Heart right ventricle (tissue), 16 donors: ENCODE measurements around the gene TMEM87B. TPM values are rescaled to one million over a fixed set of nuclear protein-coding genes. Genes with fewer than 3 reads are reported as not detected.

ENCODE experiments used
- ATAC-seq, 8 donors: fragments of 200-7000 bp; cut with Tn5 transposase; one replicate each; pipeline ENCODE4 v1.9.1; 2020; ENCODE audit warnings: mild to moderate bottlenecking in 8 of 8, moderate library complexity in 8 of 8, moderate number of reproducible peaks in 1 of 8
- DNase-seq, 2 donors: peaks; one replicate each; pipeline ENCODE4 v3.0.0-alpha.2; 2020
- H3K27ac ChIP-seq, 10 donors: fragments of 200-600 bp; sonication (generic) in 2 of 10; one replicate each; pipeline versions ENCODE4 v1.5.0 to v1.8.0; 2020 to 2022; ENCODE audit warnings: mild to moderate bottlenecking in 3 of 10
- H3K27me3 ChIP-seq, 7 donors: fragments of 200-600 bp; one replicate each; pipeline ENCODE4 v1.8.0; 2021 to 2022; ENCODE audit warnings: mild to moderate bottlenecking in 2 of 7
- H3K36me3 ChIP-seq, 9 donors: fragments of 200-600 bp; sonication (generic) in 1 of 9; one replicate each; pipeline versions ENCODE4 v1.5.0 to v1.8.0; 2020 to 2022; ENCODE audit warnings: mild to moderate bottlenecking in 2 of 9
- H3K4me1 ChIP-seq, 9 donors: fragments of 200-600 bp; sonication (generic) in 1 of 9; one replicate each; pipeline versions ENCODE4 v1.5.0 to v1.8.0; 2020 to 2022; ENCODE audit warnings: mild to moderate bottlenecking in 4 of 9
- H3K4me3 ChIP-seq, 10 donors: fragments of 200-600 bp; sonication (generic) in 2 of 10; one replicate each; pipeline versions ENCODE4 v1.5.0 to v1.8.0; 2020 to 2022; ENCODE audit warnings: mild to moderate bottlenecking in 7 of 10, moderate library complexity in 2 of 10
- H3K9me3 ChIP-seq, 11 donors: fragments of 200-600 bp in 10 of 11; sonication (generic) in 2 of 11; one replicate each; pipeline versions ENCODE4 v1.5.0 to v1.8.0; 2013 to 2022; ENCODE audit warnings: mild to moderate bottlenecking in 2 of 11, control low read depth in 1 of 11, moderate library complexity in 1 of 11
- WGBS, 2 donors: extraction: QIAGEN DNeasy Blood & Tissue Kit; methylation state at CpG; one replicate each; pipeline ENCODE4 v1.1.7; 2013; ENCODE audit warnings: inconsistent platforms in 1 of 2; 5-methylcytosine and 5-hydroxymethylcytosine counted together
- intact Hi-C, 10 donors: fragments of 100-400 bp; cut with DNase I; formaldehyde crosslinking; loops; one replicate each; pipeline versions ENCODE4 v1.11.1 to v1.14.2; 2022
- polyA plus RNA-seq, 2 donors: library from polyadenylated mRNA; stranded (reverse); fragments of 200-250 nt; gene quantifications; one replicate each; pipeline ENCODE4 v1.2.3, GENCODE V29; 2013
- total RNA-seq, 10 donors: library from RNA; stranded (reverse); fragmentation: NEBNext Ultra II Directional in 3 of 10; extraction: Animal tissue kit (Norgen Biotek cat#: 25700) in 3 of 10; gene quantifications; one replicate each; pipeline versions ENCODE4 v1.2.1 to v1.2.4, GENCODE V29; 2021 to 2023
- TF ChIP-seq, protein P1 (sequence below), 9 donors: fragments of 200-600 bp; sonication (generic) in 2 of 9; IDR thresholded peaks; one replicate each; pipeline versions ENCODE4 v1.5.0 to v1.8.0; 2021 to 2022; ENCODE audit warnings: antibody characterized with exemption in 9 of 9, mild to moderate bottlenecking in 5 of 9, moderate library complexity in 1 of 9
- donor health status: Arrhythmogenic right ventricular cardiomyopathy.
- donor health status: ischemic (EF 13 %, LVEDD 7.1; RV severe dilation, severe dysfunction).
- donor health status: healthy with polysubstance abuse.
- donor health status: DM: no; HTN: yes; CAD: no.
- donor health status: DM: no; HTN: no; CAD: no.
- donor health status: ischemic (EF 25% LVEDD 6.9; RV normal size, moderate dysfunction).
- donor health status: ischemic (EF 25% LVEDD 5.7; RV mildly dilated, moderate dysfunction).
- donor health status: healthy.
- donor health status: DM: yes; HTN: yes; CAD: no.
- donor health status: Ischemic cardiomyopathy.
- donor health status: ischemic (EF 35%, LVEDD 5.7; RV mildly dilated, moderate dysfunction).
- donor health status: nonischemic (EF 11% LVEDD 7.7; RV severe dilation, severe dysfunction).
- donor health status: DM: yes; HTN: yes; CAD: no.
- donor health status: PGD.
- donor health status: ischemic (EF 29% LVEDD 5.4; RV normal size, mild dysfunction).
- donor health status: nonischemic (EF 23%, LVEDD 6.1; RV moderate dilation, normal function).

The TMEM87B gene
- total and polyA plus RNA-seq, 12 donors = 4.4 to 11.1 (median 5.7) TPM

- Histone ChIP-seq H3K27me3 (no peaks in the 10 kb centered on the region), H3K27ac (no peak overlapping the region), H3K36me3 (no peaks in the 10 kb centered on the region), H3K9me3 (no peaks in the 10 kb centered on the region), H3K4me3 (no peak overlapping the region), H3K4me1 (no peaks in the 10 kb centered on the region)
- WGBS, 2 donors = 95 to 97% methylated on average over 6 of the region's 6 CpGs
- TF ChIP-seq, protein P1, sequence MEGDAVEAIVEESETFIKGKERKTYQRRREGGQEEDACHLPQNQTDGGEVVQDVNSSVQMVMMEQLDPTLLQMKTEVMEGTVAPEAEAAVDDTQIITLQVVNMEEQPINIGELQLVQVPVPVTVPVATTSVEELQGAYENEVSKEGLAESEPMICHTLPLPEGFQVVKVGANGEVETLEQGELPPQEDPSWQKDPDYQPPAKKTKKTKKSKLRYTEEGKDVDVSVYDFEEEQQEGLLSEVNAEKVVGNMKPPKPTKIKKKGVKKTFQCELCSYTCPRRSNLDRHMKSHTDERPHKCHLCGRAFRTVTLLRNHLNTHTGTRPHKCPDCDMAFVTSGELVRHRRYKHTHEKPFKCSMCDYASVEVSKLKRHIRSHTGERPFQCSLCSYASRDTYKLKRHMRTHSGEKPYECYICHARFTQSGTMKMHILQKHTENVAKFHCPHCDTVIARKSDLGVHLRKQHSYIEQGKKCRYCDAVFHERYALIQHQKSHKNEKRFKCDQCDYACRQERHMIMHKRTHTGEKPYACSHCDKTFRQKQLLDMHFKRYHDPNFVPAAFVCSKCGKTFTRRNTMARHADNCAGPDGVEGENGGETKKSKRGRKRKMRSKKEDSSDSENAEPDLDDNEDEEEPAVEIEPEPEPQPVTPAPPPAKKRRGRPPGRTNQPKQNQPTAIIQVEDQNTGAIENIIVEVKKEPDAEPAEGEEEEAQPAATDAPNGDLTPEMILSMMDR (IDR thresholded peaks at IDR 0.05) = no peak
- intact Hi-C loops = no loop called here
- ATAC-seq = no peak
- DNase-seq = no peak
Measured at GRCh38 chr2:112162341-112162740, 107.3 kb downstream of the TMEM87B start.

DNA sequence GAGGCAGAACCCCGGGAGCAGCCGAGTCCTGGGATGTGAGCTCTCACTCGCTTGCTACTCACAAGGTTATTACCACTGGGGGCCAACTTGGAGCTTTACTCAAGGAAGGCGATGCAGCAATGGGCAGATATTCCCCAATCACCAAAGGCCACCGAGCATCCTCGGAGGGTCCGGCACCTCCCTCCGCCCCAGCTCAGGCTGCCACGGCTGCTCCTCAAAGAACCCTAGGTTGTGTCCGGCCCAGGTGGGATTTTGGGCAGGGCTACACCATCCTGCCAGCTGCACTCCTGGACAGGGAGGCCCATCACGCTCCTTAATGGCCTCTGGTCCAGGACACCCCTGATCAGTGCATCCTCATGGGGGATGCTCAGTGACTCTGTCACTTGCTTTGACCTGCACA, 107.9 kb downstream of the TMEM87B start:
- no peak for ATAC-seq
- TF ChIP-seq, protein P1 (IDR thresholded peaks at IDR 0.05) = no peak
- Histone ChIP-seq H3K4me1 (no peaks in the 10 kb centered on the region), H3K9me3 (no peaks in the 10 kb centered on the region), H3K27me3 (no peaks in the 10 kb centered on the region), H3K4me3 (no peak overlapping the region), H3K27ac (no peak overlapping the region), H3K36me3 (no peaks in the 10 kb centered on the region)
- intact Hi-C loops = no loop called here
- WGBS, 2 donors = 94 to 96% methylated on average over 11 of the region's 11 CpGs
- DNase-seq = no peak

DNA sequence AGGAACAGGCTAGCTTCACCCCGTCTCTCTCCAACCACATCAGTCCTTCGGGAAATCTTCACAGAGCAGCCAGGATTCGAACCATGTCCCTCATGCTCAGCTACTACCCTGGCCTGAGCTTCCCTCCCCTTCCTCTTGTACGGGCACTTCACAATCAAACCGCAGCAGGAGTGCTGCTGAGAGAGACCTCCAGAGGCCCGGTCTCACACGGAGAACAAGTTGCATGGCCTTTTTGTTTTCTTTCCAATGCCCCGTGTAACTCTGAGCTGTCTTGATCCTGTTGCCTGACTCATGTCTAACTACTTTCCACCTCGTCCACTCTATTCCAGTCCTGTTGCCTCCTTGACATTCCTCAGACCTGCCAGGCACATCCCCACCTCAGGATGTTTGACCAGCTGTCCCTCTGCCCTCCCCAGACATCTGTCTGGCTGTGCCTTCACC, 108.5 kb downstream of the TMEM87B start:
- TF ChIP-seq, protein P1 (IDR thresholded peaks at IDR 0.05) = no peak
- H3K27ac ChIP-seq = no peak overlapping the region
- no peaks in the 10 kb centered on the region for H3K27me3 ChIP-seq
- 71 to 79% methylated on average over 9 of the region's 9 CpGs for WGBS, 2 donors
- H3K36me3 ChIP-seq = no peaks in the 10 kb centered on the region
- H3K4me3 ChIP-seq = no peak overlapping the region
- no peak for ATAC-seq
- H3K4me1 ChIP-seq = no peaks in the 10 kb centered on the region
- no peak for DNase-seq
- intact Hi-C loops = no loop called here
- H3K9me3 ChIP-seq = no peaks in the 10 kb centered on the region

GRCh38 chr2:112164876-112165275, 109.8 kb downstream of the TMEM87B start:
- Histone ChIP-seq H3K27me3 (no peaks in the 10 kb centered on the region), H3K9me3 (no peaks in the 10 kb centered on the region), H3K4me3 (no peak overlapping the region), H3K36me3 (no peaks in the 10 kb centered on the region), H3K27ac (no peak overlapping the region), H3K4me1 (no peaks in the 10 kb centered on the region)
- WGBS, 2 donors = 89 to 92% methylated on average over 11 of the region's 11 CpGs
- intact Hi-C loops = no loop called here
- no peak for ATAC-seq
- TF ChIP-seq, protein P1 (IDR thresholded peaks at IDR 0.05) = no peak
- no peak for DNase-seq
